CD4-positive, alpha-beta memory T cell (primary cell): Measurements from ENCODE around the gene KIF5A. TPM values are rescaled to one million over a fixed set of nuclear protein-coding genes. Genes with fewer than 3 reads are reported as not detected.
A peak's percentile ranks its signal among the peaks of the same experiment; 100 is the strongest.
"Not testable (repeated sequence)": the region's sequence is repeated elsewhere in the genome, so short reads cannot be mapped to it uniquely, and the experiment has no call there.

Source experiments
- CTCF ChIA-PET: fragments of 350-600 bp; sonication (Branson Sonifier 250); formaldehyde crosslinking; loops from one replicate; lab custom pipeline; 2021; ENCODE audit warnings: inconsistent platforms; ENCODE audit not compliant: partially characterized antibody; lab: Charles Lee
- POLR2A ChIA-PET: fragments of 350-600 bp; sonication (Branson Sonifier 250); formaldehyde crosslinking; loops from one replicate; lab custom pipeline; 2021; ENCODE audit not compliant: partially characterized antibody; lab: Charles Lee
- DNase-seq, 5 donors: peaks; one replicate each; pipeline versions ENCODE4 v3.0.0 to v3.0.0-alpha.2; 2020 to 2022; ENCODE audit warnings: mixed read lengths in 1 of 5
- H3K27ac ChIP-seq: one replicate; pipeline ENCODE4 v1.7.0; 2013; ENCODE audit warnings: low read depth, low read length
- H3K27me3 ChIP-seq: 2 replicates; pipeline ENCODE4 v1.7.0; 2013; ENCODE audit warnings: mild to moderate bottlenecking, low read length, moderate library complexity; ENCODE audit not compliant: insufficient read depth
- H3K36me3 ChIP-seq: 2 replicates; pipeline ENCODE4 v1.7.0; 2013; ENCODE audit warnings: mild to moderate bottlenecking, low read length, moderate library complexity; ENCODE audit not compliant: insufficient read depth
- H3K4me1 ChIP-seq: 2 replicates; pipeline ENCODE4 v1.7.0; 2013; ENCODE audit warnings: mild to moderate bottlenecking, low read length, moderate library complexity; ENCODE audit not compliant: insufficient read depth
- H3K4me3 ChIP-seq, 2 donors: one replicate each; pipeline ENCODE4 v1.7.0; 2013; ENCODE audit warnings: low read length in 2 of 2, mild to moderate bottlenecking in 1 of 2
- H3K9me3 ChIP-seq, 2 donors: one replicate each; pipeline ENCODE4 v1.7.0; 2013; ENCODE audit warnings: low read length in 2 of 2, control low read depth in 1 of 2; ENCODE audit not compliant: control insufficient read depth in 1 of 2
- H3K27ac Mint-ChIP-seq, 7 donors: one replicate each; pipeline ENCODE4 v1.8.0; 2020 to 2021; ENCODE audit warnings: mixed read lengths in 7 of 7, mild to moderate bottlenecking in 6 of 7, inconsistent platforms in 3 of 7, moderate library complexity in 3 of 7
- H3K27me3 Mint-ChIP-seq, 2 donors: one replicate each; pipeline ENCODE4 v1.8.0; 2020 to 2021; ENCODE audit warnings: mixed read lengths in 2 of 2
- H3K36me3 Mint-ChIP-seq, 2 donors: one replicate each; pipeline ENCODE4 v1.8.0; 2020 to 2021; ENCODE audit warnings: mixed read lengths in 2 of 2, inconsistent platforms in 1 of 2, mild to moderate bottlenecking in 1 of 2
- H3K4me1 Mint-ChIP-seq, 4 donors: one replicate each; pipeline ENCODE4 v1.8.0; 2020 to 2021; ENCODE audit warnings: mixed read lengths in 4 of 4, mild to moderate bottlenecking in 1 of 4
- H3K4me3 Mint-ChIP-seq, 8 donors: one replicate each; pipeline ENCODE4 v1.8.0; 2020 to 2021; ENCODE audit warnings: mixed read lengths in 8 of 8, mild to moderate bottlenecking in 7 of 8, moderate library complexity in 6 of 8, inconsistent platforms in 3 of 8
- H3K9me3 Mint-ChIP-seq, 8 donors: one replicate each; pipeline ENCODE4 v1.8.0; 2020 to 2021; ENCODE audit warnings: mixed read lengths in 8 of 8, mild to moderate bottlenecking in 5 of 8, inconsistent platforms in 3 of 8, moderate library complexity in 1 of 8
- intact Hi-C: fragments of 100-400 bp; cut with micrococcal nuclease; formaldehyde crosslinking; loops from one replicate; pipeline ENCODE4 v1.15.1; 2023
- polyA plus RNA-seq, 2 donors: library from polyadenylated mRNA; unstranded; fragments of 300-500 nt; fragmentation: Illumina TruSeq; gene quantifications; one replicate each; pipeline ENCODE4 v1.2.3, GENCODE V29; 2021
- total RNA-seq, 2 experiments: library from RNA; stranded (reverse); gene quantifications; one replicate each; pipeline ENCODE4 v1.2.3, GENCODE V29; 2021

The KIF5A gene
- total and polyA plus RNA-seq, 4 experiments from 2014 or later: 0.96 to 1.00 TPM; not detected in 2

DNA sequence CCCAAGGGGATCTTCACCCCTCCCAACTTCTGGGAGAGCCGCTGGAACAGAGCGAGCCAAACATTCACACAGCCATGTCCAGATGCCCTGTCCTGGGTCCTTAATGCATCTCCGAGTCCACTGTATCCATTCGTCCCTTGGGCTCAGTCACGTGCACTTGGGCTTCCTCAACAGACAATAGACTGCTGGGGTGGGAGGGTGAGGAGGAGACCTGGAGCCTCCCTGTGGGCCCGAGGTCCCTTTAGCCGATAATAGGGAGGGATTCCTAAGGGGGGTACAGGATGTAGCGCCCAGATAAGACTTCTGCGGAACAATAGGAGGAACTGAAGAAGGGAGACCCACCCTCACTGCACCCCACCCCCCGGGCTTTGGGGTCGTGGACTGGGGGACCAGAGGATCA lies 68.1 kb downstream of the KIF5A start:
- Histone ChIP-seq H3K27ac (no peak overlapping the region), H3K4me1 (peaks cover 29% of the 10 kb centered on the region), H3K4me3 (no peak overlapping the region), H3K9me3 (no peaks in the 10 kb centered on the region), H3K27me3 (peaks cover 49% of the 10 kb centered on the region), H3K36me3 (no peaks in the 10 kb centered on the region)
- no peaks in the 10 kb centered on the region for H3K36me3 Mint-ChIP-seq
- ChIA-PET CTCF (interaction anchor here (5.3 kb wide), 1 partner anchor 34 kb away, joined by 36 read pairs; no protein-coding TSS in a partner anchor), POLR2A (no interaction called here)
- H3K27ac Mint-ChIP-seq: no peak overlapping the region
- peaks cover 24 to 32% (median 27%) of the 10 kb centered on the region in 4 donors for H3K4me1 Mint-ChIP-seq
- no peak for DNase-seq
- no peaks in the 10 kb centered on the region for H3K9me3 Mint-ChIP-seq
- no peak overlapping the region for H3K4me3 Mint-ChIP-seq
- intact Hi-C loops: no loop called here
- peaks cover 48 to 71% of the 10 kb centered on the region in 2 donors for H3K27me3 Mint-ChIP-seq

DNA sequence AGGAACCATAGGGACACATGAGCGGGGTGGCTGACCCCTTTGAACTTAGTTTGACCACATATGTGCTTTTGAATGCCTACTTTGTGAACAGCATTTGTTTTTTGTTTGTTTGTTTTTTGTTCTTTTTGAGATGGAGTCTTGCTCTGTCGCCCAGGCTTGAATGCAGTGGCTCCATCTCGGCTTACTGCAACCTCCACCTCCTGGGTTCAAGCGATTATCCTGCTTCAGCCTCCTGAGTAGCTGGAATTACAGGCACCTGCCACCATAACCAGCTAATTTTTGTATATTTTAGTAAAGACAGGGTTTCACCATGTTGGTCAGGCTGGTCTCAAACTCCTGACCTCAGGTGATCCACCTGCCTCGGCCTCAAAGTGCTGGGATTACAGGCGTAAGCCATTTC lies 68.6 kb downstream of the KIF5A start:
- CTCF ChIA-PET, H3K36me3 Mint-ChIP-seq, H3K4me3 Mint-ChIP-seq, H3K4me3 ChIP-seq, POLR2A ChIA-PET, H3K27ac ChIP-seq, H3K9me3 Mint-ChIP-seq, H3K27ac Mint-ChIP-seq, H3K9me3 ChIP-seq, DNase-seq, intact Hi-C loops, H3K36me3 ChIP-seq: not testable (repeated sequence)
- H3K4me1 Mint-ChIP-seq: peaks cover 24 to 32% (median 27%) of the 10 kb centered on the region in 4 donors
- peaks cover 52 to 75% of the 10 kb centered on the region in 2 donors for H3K27me3 Mint-ChIP-seq
- H3K27me3 ChIP-seq: peaks cover 51% of the 10 kb centered on the region
- peaks cover 29% of the 10 kb centered on the region for H3K4me1 ChIP-seq

DNA sequence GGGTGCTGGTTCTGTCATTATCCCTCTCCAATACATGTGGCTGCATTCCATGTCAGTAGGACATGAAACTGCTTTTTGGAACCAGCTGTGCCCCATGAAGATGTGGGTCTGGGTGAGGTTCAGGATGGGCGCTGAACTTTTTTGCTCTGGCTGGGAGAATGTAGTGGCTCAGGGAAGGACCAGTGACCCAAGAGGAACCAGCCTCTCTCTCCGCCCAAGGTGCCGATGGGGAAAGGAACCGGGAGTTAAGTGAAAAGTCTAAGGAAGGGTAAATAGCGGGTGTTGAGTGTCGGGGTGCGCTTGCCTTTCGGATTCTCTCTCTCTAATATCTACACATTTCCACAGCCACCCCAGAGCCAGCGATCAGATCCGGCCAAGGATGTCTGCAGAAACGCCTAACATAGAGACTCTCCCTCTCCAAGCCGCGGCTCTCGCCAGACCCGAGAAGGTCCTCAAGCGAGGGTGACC lies 69.2 kb downstream of the KIF5A start:
- POLR2A ChIA-PET: interaction anchor here (1.0 to 2.5 kb wide), 3 partner anchors 35 to 160 kb away, joined by 4 to 11 read pairs (median 6); partner anchors contain the start of gene OS9
- peaks cover 57 to 80% of the 10 kb centered on the region in 2 donors for H3K27me3 Mint-ChIP-seq
- intact Hi-C loops: no loop called here
- CTCF ChIA-PET: interaction anchor here (0.9 to 4.1 kb wide), 5 partner anchors 8 to 161 kb away, joined by 3 to 68 read pairs (median 7); partner anchors contain the start of genes ARHGEF25 and GLI1
- H3K9me3 Mint-ChIP-seq: no peaks in the 10 kb centered on the region
- no peak overlapping the region for H3K4me3 ChIP-seq
- no peaks in the 10 kb centered on the region for H3K9me3 ChIP-seq
- H3K4me3 Mint-ChIP-seq: peak overlapping the region; percentile 26 to 73 (median 56)
- peaks cover 54% of the 10 kb centered on the region for H3K27me3 ChIP-seq
- H3K27ac ChIP-seq: no peak overlapping the region
- no peak for DNase-seq
- peaks cover 24 to 32% (median 27%) of the 10 kb centered on the region in 4 donors for H3K4me1 Mint-ChIP-seq
- H3K4me1 ChIP-seq: peaks cover 29% of the 10 kb centered on the region
- H3K27ac Mint-ChIP-seq: peak overlapping the region in 1 of 7 donors; percentile 68
- H3K36me3 ChIP-seq: no peaks in the 10 kb centered on the region
- no peaks in the 10 kb centered on the region for H3K36me3 Mint-ChIP-seq

DNA sequence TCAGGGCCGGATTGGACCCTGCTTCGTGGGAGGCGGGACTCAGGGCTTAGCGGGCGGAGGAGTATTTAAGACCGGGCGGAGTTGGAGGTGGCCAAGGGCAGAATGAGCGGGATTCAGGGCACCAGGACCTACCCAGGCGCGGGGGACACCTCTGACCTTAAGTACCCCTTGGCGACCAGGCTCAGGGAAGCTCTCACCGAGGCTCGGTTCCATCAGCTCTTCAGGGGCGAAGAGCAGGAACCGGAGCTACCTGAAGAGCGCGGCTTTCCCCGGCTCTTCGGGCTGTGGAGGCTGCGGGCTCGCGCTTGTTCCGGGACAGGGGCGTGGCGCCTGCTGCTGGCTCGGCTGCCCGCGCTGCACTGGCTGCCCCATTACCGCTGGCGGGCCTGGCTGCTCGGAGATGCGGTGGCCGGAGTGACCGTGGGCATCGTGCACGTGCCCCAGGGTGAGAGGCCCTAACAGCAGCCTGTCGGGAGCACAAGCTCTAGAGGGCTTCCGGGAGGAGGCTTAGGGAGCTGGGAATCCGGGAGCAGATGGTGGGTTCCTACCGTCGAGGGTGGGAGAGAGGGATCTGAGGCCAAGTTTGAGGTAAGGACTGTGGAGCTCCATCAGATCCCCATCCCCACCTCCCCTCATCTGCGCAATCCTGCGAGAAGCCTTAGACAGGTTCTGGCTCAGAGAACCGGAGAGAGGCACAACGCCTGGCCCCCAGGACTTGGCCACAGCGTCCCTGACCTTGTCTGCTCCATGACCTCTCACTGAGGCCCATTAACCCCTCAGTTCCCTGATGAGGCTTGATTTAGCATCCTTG lies 69.8 kb downstream of the KIF5A start:
- Mint-ChIP-seq H3K4me3 (peak overlapping the region in 7 of 8 donors; percentile 32 to 76 (median 61)), H3K4me1 (peaks cover 24 to 32% (median 27%) of the 10 kb centered on the region in 4 donors), H3K27ac (peak overlapping the region in 1 of 7 donors; percentile 68), H3K36me3 (no peaks in the 10 kb centered on the region), H3K27me3 (peaks cover 64 to 82% of the 10 kb centered on the region in 2 donors), H3K9me3 (no peaks in the 10 kb centered on the region)
- H3K4me1 ChIP-seq: peaks cover 29% of the 10 kb centered on the region
- peaks cover 58% of the 10 kb centered on the region for H3K27me3 ChIP-seq
- no peak for DNase-seq
- CTCF ChIA-PET: interaction anchor here (0.9 to 4.1 kb wide), 12 partner anchors 9 to 161 kb away, joined by 3 to 68 read pairs (median 6); partner anchors contain the start of genes ARHGEF25, B4GALNT1, DTX3 and GLI1
- H3K27ac ChIP-seq: no peak overlapping the region
- POLR2A ChIA-PET: interaction anchor here (0.6 to 2.5 kb wide), 7 partner anchors 11 to 161 kb away, joined by 3 to 11 read pairs (median 4); partner anchors contain the start of genes ARHGAP9, B4GALNT1, OS9 and TSPAN31
- intact Hi-C loops: loop anchor here (2.0 kb wide), 1 partner anchor 29 kb away; the partner anchor contains the start of gene PIP4K2C
- H3K36me3 ChIP-seq: no peaks in the 10 kb centered on the region
- no peaks in the 10 kb centered on the region for H3K9me3 ChIP-seq
- no peak overlapping the region for H3K4me3 ChIP-seq

DNA sequence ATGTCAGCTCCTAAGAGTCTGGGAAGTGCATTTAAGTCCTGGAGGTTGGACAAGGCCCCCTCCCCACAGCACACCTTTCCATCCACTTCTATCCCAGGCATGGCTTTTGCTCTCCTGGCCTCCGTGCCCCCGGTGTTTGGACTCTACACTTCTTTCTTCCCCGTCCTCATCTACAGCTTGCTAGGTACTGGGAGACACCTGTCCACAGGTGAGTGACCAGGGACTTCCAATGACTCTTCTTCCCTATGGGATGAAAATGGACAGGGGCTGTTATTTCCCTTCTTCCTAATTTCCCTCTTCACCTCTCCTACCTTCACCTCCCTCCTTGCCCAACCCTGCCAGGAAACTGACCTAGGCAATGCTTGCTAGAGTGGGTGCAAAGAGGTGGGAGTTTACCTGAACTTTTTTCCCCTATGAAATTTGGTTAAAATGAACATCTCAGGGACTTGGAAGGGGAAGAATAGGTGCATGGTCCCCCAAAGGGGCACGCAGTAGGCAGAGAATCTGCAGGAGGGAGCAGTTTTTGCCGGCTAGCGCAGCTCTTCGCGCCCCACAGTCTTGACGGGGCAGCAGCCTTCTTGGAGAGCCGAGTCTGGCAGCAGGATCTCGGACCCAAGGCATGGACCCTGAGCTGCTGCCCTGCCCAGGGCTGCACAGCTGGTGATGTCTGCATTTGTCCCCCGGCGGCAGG lies 70.5 kb downstream of the KIF5A start:
- Mint-ChIP-seq H3K27me3 (peaks cover 69 to 87% of the 10 kb centered on the region in 2 donors), H3K36me3 (no peaks in the 10 kb centered on the region), H3K27ac (peak overlapping the region in 2 of 7 donors; percentile 55 to 60), H3K9me3 (no peaks in the 10 kb centered on the region), H3K4me3 (peak overlapping the region; percentile 63 to 90 (median 76)), H3K4me1 (peaks cover 24 to 32% (median 27%) of the 10 kb centered on the region in 4 donors)
- Histone ChIP-seq H3K36me3 (no peaks in the 10 kb centered on the region), H3K9me3 (no peaks in the 10 kb centered on the region), H3K4me1 (peaks cover 29% of the 10 kb centered on the region), H3K4me3 (no peak overlapping the region), H3K27ac (no peak overlapping the region), H3K27me3 (peaks cover 66% of the 10 kb centered on the region)
- intact Hi-C loops: loop anchor here (2.0 kb wide), 1 partner anchor 30 kb away; the partner anchor contains the start of gene PIP4K2C
- DNase-seq: no peak
- ChIA-PET CTCF (interaction anchor here (0.7 to 4.1 kb wide), 18 partner anchors 8 to 162 kb away, joined by 3 to 68 read pairs (median 4); partner anchors contain the start of genes ARHGEF25, B4GALNT1, DTX3 and GLI1), POLR2A (interaction anchor here (0.9 to 2.5 kb wide), 11 partner anchors 10 to 161 kb away, joined by 3 to 11 read pairs (median 4); partner anchors contain the start of genes B4GALNT1, OS9 and TSPAN31)

DNA sequence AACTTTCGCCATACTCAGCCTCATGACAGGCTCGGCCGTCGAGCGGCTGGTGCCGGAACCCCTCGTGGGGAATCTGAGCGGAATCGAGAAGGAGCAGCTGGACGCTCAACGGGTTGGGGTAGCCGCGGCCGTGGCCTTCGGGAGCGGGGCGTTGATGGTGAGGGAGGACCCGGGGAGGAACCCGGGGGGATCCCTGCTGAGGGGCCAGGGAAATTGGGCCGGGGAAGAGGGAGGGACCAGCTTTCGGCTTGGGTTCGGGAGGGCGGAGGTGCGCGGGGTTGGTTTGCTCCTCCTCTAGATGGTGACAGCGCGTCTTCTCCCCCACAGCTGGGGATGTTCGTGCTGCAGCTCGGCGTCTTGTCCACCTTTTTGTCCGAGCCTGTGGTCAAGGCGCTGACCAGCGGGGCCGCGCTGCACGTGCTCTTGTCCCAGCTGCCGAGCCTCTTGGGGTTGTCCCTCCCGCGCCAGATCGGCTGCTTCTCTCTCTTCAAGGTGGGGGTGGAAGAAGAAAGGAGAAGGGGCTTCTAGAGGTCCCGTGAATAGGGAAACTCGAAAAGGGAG lies 71.2 kb downstream of the KIF5A start:
- Mint-ChIP-seq H3K27ac (peak overlapping the region in 2 of 7 donors; percentile 55), H3K4me3 (peak overlapping the region; percentile 63 to 90 (median 76)), H3K9me3 (no peaks in the 10 kb centered on the region), H3K27me3 (peaks cover 76 to 89% of the 10 kb centered on the region in 2 donors), H3K36me3 (no peaks in the 10 kb centered on the region), H3K4me1 (peaks cover 24 to 32% (median 27%) of the 10 kb centered on the region in 4 donors)
- H3K9me3 ChIP-seq: no peaks in the 10 kb centered on the region
- ChIA-PET POLR2A (interaction anchor here (0.9 to 2.5 kb wide), 8 partner anchors 36 to 160 kb away, joined by 3 to 11 read pairs (median 4); partner anchors contain the start of genes OS9 and TSPAN31), CTCF (interaction anchor here (0.7 to 4.1 kb wide), 16 partner anchors 10 to 163 kb away, joined by 3 to 68 read pairs (median 5); partner anchors contain the start of genes ARHGEF25, B4GALNT1, GLI1 and PIP4K2C)
- H3K36me3 ChIP-seq: no peaks in the 10 kb centered on the region
- H3K27ac ChIP-seq: no peak overlapping the region
- H3K27me3 ChIP-seq: peaks cover 72% of the 10 kb centered on the region
- H3K4me3 ChIP-seq: peak overlapping the region in 1 of 2 donors; percentile 23
- no peak for DNase-seq
- peaks cover 29% of the 10 kb centered on the region for H3K4me1 ChIP-seq
- intact Hi-C loops: loop anchor here (1.0 to 2.0 kb wide), 3 partner anchors 30 to 162 kb away; partner anchors contain the start of genes GLI1 and PIP4K2C
